Endothelial cell (in vitro differentiated cells): ENCODE results near the gene GNG13. TPM values are rescaled to one million over a fixed set of nuclear protein-coding genes. Genes with fewer than 3 reads are reported as not detected.

Experiments used
- DNase-seq: peaks from one replicate; pipeline ENCODE4 v3.0.0; 2021; ENCODE audit warnings: low spot score
- H3K27ac Mint-ChIP-seq: one replicate; pipeline ENCODE4 v1.8.0; 2021; ENCODE audit warnings: mixed read lengths, inconsistent platforms; ENCODE audit not compliant: unreplicated experiment
- H3K27me3 Mint-ChIP-seq: one replicate; pipeline ENCODE4 v1.8.0; 2021; ENCODE audit warnings: mild to moderate bottlenecking, moderate library complexity, mixed read lengths, inconsistent platforms; ENCODE audit not compliant: unreplicated experiment
- H3K36me3 Mint-ChIP-seq: one replicate; pipeline ENCODE4 v1.8.0; 2021; ENCODE audit warnings: mild to moderate bottlenecking, low read depth, mixed read lengths, inconsistent platforms; ENCODE audit not compliant: unreplicated experiment
- H3K4me1 Mint-ChIP-seq: one replicate; pipeline ENCODE4 v1.8.0; 2021; ENCODE audit warnings: mild to moderate bottlenecking, mixed read lengths, inconsistent platforms; ENCODE audit not compliant: unreplicated experiment
- H3K4me3 Mint-ChIP-seq: one replicate; pipeline ENCODE4 v1.8.0; 2021; ENCODE audit warnings: mild to moderate bottlenecking, mixed read lengths, inconsistent platforms; ENCODE audit not compliant: unreplicated experiment
- H3K9me3 Mint-ChIP-seq: one replicate; pipeline ENCODE4 v1.8.0; 2021; ENCODE audit warnings: mixed read lengths, inconsistent platforms; ENCODE audit not compliant: unreplicated experiment
- CTCF ChIP-seq: fragments of 200-600 bp; sonication (generic); IDR thresholded peaks from one replicate; pipeline ENCODE4 v1.5.0; 2021; ENCODE audit warnings: antibody characterized with exemption; ENCODE audit not compliant: unreplicated experiment
- total RNA-seq: library from RNA; stranded (reverse); fragmentation: NEBNext Ultra II Directional; extraction: Animal tissue kit (Norgen Biotek cat#: 25700); gene quantifications from one replicate; pipeline ENCODE4 v1.2.1, GENCODE V29; 2021; ENCODE audit not compliant: unreplicated experiment

The GNG13 gene
- total RNA-seq, 1 donor from 2014 or later, result not detected

DNA sequence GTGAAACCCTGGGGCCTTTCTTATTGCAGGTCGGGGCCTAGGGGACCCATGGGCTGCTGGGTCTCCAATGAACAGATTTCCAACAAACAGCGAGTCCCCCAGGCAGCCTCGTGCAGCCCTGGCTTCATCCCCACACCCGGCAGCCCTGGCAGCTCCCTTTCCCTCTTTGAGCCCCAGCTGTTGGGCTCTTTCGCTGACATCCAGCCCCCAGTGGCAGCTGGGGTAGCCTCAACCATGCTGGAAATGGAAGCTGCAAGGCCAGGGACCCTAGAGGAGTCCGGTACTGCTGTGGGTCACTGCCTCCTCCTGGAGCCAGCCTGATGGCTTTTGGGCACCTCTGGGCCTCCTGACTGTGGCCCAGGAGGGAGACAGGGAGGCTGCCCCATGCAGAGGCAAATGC is 18.3 kb downstream of the GNG13 start:
- TF ChIP-seq CTCF, result no peak
- no peaks in the 10 kb centered on the region for H3K9me3 Mint-ChIP-seq
- H3K4me1 Mint-ChIP-seq, result no peaks in the 10 kb centered on the region
- no peak overlapping the region for H3K4me3 Mint-ChIP-seq
- no peak for DNase-seq
- H3K27ac Mint-ChIP-seq, result no peak overlapping the region
- peaks cover 10% of the 10 kb centered on the region for H3K27me3 Mint-ChIP-seq
- no peaks in the 10 kb centered on the region for H3K36me3 Mint-ChIP-seq

GRCh38 chr16:781346-782010 is 19.1 kb downstream of the GNG13 start:
- no peaks in the 10 kb centered on the region for H3K4me1 Mint-ChIP-seq
- no peak for DNase-seq
- no peaks in the 10 kb centered on the region for H3K9me3 Mint-ChIP-seq
- no peak for TF ChIP-seq CTCF
- no peaks in the 10 kb centered on the region for H3K36me3 Mint-ChIP-seq
- no peak overlapping the region for H3K27ac Mint-ChIP-seq
- no peak overlapping the region for H3K4me3 Mint-ChIP-seq
- H3K27me3 Mint-ChIP-seq, result peaks cover 10% of the 10 kb centered on the region

- Mint-ChIP-seq H3K27ac (no peak overlapping the region), H3K4me3 (peak overlapping the region; percentile 37), H3K4me1 (no peaks in the 10 kb centered on the region), H3K9me3 (no peaks in the 10 kb centered on the region), H3K27me3 (peaks cover 10% of the 10 kb centered on the region), H3K36me3 (no peaks in the 10 kb centered on the region)
- no peak for DNase-seq
- no peak for TF ChIP-seq CTCF
Measured at GRCh38 chr16:780296-780695, 20.2 kb downstream of the GNG13 start.

GRCh38 chr16:779561-779960 is 21.0 kb downstream of the GNG13 start:
- H3K4me3 Mint-ChIP-seq, result no peak overlapping the region
- H3K9me3 Mint-ChIP-seq, result no peaks in the 10 kb centered on the region
- no peaks in the 10 kb centered on the region for H3K36me3 Mint-ChIP-seq
- no peak for TF ChIP-seq CTCF
- no peaks in the 10 kb centered on the region for H3K4me1 Mint-ChIP-seq
- H3K27ac Mint-ChIP-seq, result no peak overlapping the region
- peaks cover 8% of the 10 kb centered on the region for H3K27me3 Mint-ChIP-seq
- no peak for DNase-seq

GRCh38 chr16:778909-779527 is 21.5 kb downstream of the GNG13 start:
- no peak for DNase-seq
- TF ChIP-seq CTCF, result no peak
- Mint-ChIP-seq H3K27ac (no peak overlapping the region), H3K4me3 (no peak overlapping the region), H3K9me3 (no peaks in the 10 kb centered on the region), H3K36me3 (no peaks in the 10 kb centered on the region), H3K27me3 (peaks cover 8% of the 10 kb centered on the region), H3K4me1 (no peaks in the 10 kb centered on the region)
